ENCODE measurements around the gene ULK1.
A peak's percentile ranks its signal among the peaks of the same experiment; 100 is the strongest.
"Not testable (repeated sequence)": the region's sequence is repeated elsewhere in the genome, so short reads cannot be mapped to it uniquely, and the experiment has no call there.

The ULK1 gene

DNA sequence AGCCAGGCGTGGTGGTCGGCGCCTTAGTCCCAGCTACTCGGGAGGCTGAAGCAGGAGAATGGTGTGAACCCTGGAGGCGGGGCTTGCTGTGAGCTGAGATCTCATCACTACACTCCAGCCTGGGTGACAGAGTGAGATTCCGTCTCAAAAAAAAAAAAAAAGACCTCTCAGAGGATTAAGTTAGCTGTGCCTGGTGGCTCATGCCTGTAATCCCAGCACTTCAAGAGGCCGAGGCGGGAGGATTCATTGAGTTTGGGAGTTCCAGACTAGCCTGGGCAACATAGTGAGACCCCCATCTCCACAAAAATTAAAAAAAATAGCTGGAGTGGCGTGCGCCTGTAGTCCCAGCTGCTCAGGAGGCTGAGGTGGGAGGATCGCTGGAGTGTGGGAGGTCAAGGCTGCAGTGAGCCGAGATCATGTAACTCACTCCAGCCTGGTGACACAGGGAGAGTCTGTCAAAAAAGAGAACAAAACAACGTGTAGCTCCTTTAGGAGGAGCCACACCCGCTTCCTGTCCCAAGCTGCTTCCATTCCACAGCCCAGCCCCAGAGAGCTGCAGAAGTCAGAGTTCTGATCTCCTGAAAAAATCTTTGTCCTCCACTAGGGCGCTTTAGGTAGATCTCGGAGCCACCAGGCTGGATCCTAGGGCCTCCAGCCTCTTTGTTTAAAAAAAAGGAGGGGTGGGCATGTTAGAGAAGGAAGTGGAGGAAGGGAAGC lies 11.5 kb upstream of the ULK1 start:
- no peaks in the 10 kb centered on the region for H3K27me3 ChIP-seq (ENCODE audit: control insufficient read depth, insufficient read depth, low read length)
- no peaks in the 10 kb centered on the region for H3K4me1 ChIP-seq (ENCODE audit: control insufficient read depth, insufficient read depth, low read length)
- no peak overlapping the region for H3K9ac ChIP-seq (ENCODE audit: low read depth, low read length)
- H3K36me3 ChIP-seq (ENCODE audit: control insufficient read depth, insufficient read depth, low read length), result no peaks in the 10 kb centered on the region
- no peak overlapping the region for H3K4me3 ChIP-seq (ENCODE audit: low read depth, low read length)
- H3K9me3 ChIP-seq (ENCODE audit: control insufficient read depth, insufficient read depth, low read length), result no peaks in the 10 kb centered on the region

DNA sequence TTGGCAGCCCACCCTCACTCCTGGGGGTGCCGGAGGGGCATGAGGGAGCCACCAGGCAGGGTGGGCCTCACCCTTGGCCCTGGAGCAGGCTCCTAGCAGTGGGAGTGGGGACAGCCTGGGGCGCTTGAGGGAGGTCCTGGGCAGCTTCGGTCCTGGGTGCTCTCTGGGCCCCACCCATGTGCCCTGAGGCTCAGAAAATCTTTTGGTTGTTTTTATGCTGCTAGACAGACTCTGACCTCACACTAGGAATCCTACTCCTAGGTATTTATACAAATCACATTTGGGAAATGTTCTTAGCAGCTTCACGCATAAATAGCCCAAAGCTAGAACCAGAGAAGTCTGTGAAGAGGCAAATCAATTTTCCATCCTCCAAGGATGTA lies 10.9 kb upstream of the ULK1 start:
- Histone ChIP-seq H3K4me1 (ENCODE audit: control insufficient read depth, insufficient read depth, low read length) (no peaks in the 10 kb centered on the region), H3K9ac (ENCODE audit: low read depth, low read length) (no peak overlapping the region), H3K9me3 (ENCODE audit: control insufficient read depth, insufficient read depth, low read length) (no peaks in the 10 kb centered on the region), H3K4me3 (ENCODE audit: low read depth, low read length) (no peak overlapping the region), H3K27me3 (ENCODE audit: control insufficient read depth, insufficient read depth, low read length) (no peaks in the 10 kb centered on the region), H3K36me3 (ENCODE audit: control insufficient read depth, insufficient read depth, low read length) (no peaks in the 10 kb centered on the region)

DNA sequence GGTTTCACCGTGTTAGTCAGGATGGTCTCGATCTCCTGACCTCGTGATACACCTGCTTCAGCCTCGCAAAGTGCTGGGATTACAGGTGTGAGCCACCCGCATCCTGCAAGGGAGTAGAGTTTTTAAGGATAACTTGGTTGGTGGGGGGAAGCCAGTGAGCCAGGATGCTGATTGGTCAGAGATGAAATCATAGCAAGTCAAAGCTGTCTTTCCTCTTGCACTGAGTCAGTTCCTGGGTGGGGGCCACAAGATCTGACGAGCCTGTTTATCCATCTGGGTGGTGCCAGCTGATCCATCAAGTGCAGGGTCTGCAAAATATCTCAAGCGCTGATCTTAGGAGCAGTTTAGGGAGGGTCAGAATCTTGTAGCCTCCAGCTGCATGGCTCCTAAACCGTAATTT lies 9.3 kb upstream of the ULK1 start:
- H3K27me3 ChIP-seq (ENCODE audit: control insufficient read depth, insufficient read depth, low read length); H3K4me1 ChIP-seq (ENCODE audit: control insufficient read depth, insufficient read depth, low read length): not testable (repeated sequence)

DNA sequence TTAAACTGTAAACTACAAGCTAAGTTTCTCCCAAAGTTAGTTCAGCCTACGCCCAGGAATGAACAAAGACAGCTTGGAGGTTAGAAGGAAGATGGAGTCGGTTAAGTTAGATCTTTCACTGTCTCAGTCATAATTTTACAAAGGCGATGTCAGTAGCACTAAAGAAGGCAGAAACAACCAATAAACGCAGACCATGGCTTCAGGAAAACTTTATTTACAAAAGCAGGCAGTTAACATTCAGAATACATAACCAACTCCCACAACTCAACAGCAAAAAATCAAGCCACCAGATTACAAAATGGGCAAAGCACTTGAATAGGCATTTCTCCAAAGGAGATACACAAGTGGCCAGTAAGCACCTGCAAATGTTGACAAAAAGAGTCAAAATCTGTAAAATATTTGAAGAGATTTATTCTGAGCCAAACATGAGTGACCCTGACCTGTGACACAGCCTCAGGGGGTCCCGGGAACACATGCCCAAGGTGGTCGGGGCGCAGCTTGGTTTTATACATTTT lies 8.8 kb upstream of the ULK1 start:
- Histone ChIP-seq H3K4me3 (ENCODE audit: low read depth, low read length) (no peak overlapping the region), H3K4me1 (ENCODE audit: control insufficient read depth, insufficient read depth, low read length) (no peaks in the 10 kb centered on the region), H3K27me3 (ENCODE audit: control insufficient read depth, insufficient read depth, low read length) (no peaks in the 10 kb centered on the region), H3K36me3 (ENCODE audit: control insufficient read depth, insufficient read depth, low read length) (no peaks in the 10 kb centered on the region), H3K9me3 (ENCODE audit: control insufficient read depth, insufficient read depth, low read length) (no peaks in the 10 kb centered on the region), H3K9ac (ENCODE audit: low read depth, low read length) (no peak overlapping the region)

More for the DNA sequence above, 9.3 kb upstream of the ULK1 start:
- not testable (repeated sequence) for H3K36me3 ChIP-seq (ENCODE audit: control insufficient read depth, insufficient read depth, low read length); H3K4me3 ChIP-seq (ENCODE audit: low read depth, low read length); H3K9ac ChIP-seq (ENCODE audit: low read depth, low read length); H3K9me3 ChIP-seq (ENCODE audit: control insufficient read depth, insufficient read depth, low read length)

DNA sequence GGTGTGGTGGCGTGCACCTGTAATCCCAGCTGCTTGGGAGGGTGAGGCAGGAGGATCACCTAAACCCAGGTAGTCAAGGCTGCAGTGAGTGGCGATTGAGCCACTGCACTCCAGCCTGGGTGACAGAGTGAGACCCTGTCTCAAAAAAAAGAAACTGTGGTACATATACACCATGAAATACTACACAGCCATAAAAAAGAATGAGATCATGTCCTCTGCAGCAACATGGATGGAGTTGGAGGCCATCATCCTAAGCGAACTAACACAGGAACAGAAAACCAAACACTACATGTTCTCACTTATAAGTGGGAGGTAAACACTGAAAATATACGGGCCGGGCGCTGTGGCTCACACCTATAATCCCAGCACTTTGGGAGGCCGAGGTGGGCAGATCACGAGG lies 2.7 kb upstream of the ULK1 start:
- not testable (repeated sequence) for H3K4me1 ChIP-seq (ENCODE audit: control insufficient read depth, insufficient read depth, low read length); H3K27me3 ChIP-seq (ENCODE audit: control insufficient read depth, insufficient read depth, low read length); H3K9me3 ChIP-seq (ENCODE audit: control insufficient read depth, insufficient read depth, low read length); H3K36me3 ChIP-seq (ENCODE audit: control insufficient read depth, insufficient read depth, low read length); H3K4me3 ChIP-seq (ENCODE audit: low read depth, low read length); H3K9ac ChIP-seq (ENCODE audit: low read depth, low read length)

DNA sequence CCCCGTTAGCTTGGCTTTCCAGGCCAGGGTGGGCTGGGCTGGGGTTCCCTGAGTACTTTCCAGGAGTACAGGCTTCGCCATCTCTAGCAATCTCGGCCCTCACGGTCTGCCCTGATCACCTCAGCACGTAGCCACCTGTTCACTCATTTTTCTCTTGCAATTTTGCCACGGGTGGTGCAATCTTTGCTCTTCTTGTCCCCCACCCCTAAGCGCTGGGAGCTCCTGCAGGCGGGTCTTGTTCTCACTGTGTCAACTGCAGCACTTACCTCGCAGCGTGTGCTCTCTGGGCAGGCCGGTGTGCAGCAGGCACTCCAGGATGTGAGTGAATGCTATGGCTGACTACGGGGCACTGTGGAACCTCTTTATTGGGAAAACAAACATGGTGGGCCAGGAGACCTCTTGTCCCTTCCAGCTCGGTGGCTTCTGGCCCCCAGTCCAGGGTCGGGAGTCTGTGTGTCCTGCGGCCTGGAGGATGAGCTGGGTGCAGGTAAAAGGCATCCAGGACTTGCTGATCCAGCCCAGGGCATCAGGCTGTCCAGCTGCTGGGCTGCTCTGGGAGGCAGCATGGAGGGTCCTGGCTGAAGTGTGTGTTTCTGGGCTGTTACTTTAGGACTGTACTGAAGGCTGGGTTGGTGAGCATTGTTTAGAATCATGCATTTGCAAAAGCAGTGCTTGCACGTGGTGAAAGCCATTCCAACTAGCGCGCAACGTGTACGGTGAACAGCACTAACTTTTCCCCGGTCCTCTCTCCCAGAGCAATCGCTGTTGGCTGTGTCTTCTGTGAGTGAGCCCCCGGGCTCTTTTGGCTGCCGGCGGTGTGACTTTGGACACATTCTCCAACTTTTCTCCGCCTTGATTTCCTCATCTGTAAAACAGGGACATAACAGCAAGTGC lies 1.5 kb upstream of the ULK1 start:
- H3K27me3 ChIP-seq (ENCODE audit: control insufficient read depth, insufficient read depth, low read length), result no peaks in the 10 kb centered on the region
- no peak overlapping the region for H3K4me3 ChIP-seq (ENCODE audit: low read depth, low read length)
- no peaks in the 10 kb centered on the region for H3K4me1 ChIP-seq (ENCODE audit: control insufficient read depth, insufficient read depth, low read length)
- H3K9ac ChIP-seq (ENCODE audit: low read depth, low read length), result no peak overlapping the region
- peaks cover 5% of the 10 kb centered on the region for H3K36me3 ChIP-seq (ENCODE audit: control insufficient read depth, insufficient read depth, low read length)
- H3K9me3 ChIP-seq (ENCODE audit: control insufficient read depth, insufficient read depth, low read length), result no peaks in the 10 kb centered on the region

DNA sequence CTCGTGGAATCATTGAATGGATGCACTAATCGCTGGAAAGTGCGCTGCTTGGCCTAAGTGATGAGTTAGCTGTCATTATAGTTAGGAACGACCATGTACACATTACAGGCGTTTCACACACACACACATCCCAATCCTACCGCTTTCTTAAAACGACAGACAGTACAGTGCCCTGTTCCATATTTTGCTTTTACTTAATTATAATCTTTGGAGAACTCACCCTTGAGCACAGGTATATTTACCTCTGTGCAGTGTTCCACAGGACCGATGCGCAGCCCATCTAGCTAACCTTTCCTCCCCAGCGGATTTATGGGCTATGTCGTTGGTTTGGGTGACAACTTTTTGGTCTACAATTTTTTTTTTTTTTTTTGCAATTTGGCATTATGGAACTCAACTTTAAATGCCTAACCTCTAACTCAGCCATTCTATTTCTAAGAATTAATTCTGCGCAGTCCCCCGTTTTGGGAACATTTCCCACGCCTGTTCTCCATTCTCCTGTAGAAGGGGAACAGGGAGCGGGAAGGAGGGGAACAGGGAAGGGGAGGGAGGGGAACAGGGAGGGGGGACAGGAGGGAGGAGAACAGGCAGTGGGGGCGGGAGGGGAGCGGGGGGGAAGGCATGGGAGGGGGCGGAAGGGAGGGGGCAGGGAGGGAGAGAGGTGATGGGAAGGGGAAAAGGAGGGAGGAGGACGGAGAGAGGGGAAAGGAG lies 663 bp upstream of the ULK1 start:
- no peak overlapping the region for H3K4me3 ChIP-seq (ENCODE audit: low read depth, low read length)
- no peaks in the 10 kb centered on the region for H3K9me3 ChIP-seq (ENCODE audit: control insufficient read depth, insufficient read depth, low read length)
- H3K4me1 ChIP-seq (ENCODE audit: control insufficient read depth, insufficient read depth, low read length), result no peaks in the 10 kb centered on the region
- H3K27me3 ChIP-seq (ENCODE audit: control insufficient read depth, insufficient read depth, low read length), result no peaks in the 10 kb centered on the region
- peaks cover 5% of the 10 kb centered on the region for H3K36me3 ChIP-seq (ENCODE audit: control insufficient read depth, insufficient read depth, low read length)
- no peak overlapping the region for H3K9ac ChIP-seq (ENCODE audit: low read depth, low read length)

DNA sequence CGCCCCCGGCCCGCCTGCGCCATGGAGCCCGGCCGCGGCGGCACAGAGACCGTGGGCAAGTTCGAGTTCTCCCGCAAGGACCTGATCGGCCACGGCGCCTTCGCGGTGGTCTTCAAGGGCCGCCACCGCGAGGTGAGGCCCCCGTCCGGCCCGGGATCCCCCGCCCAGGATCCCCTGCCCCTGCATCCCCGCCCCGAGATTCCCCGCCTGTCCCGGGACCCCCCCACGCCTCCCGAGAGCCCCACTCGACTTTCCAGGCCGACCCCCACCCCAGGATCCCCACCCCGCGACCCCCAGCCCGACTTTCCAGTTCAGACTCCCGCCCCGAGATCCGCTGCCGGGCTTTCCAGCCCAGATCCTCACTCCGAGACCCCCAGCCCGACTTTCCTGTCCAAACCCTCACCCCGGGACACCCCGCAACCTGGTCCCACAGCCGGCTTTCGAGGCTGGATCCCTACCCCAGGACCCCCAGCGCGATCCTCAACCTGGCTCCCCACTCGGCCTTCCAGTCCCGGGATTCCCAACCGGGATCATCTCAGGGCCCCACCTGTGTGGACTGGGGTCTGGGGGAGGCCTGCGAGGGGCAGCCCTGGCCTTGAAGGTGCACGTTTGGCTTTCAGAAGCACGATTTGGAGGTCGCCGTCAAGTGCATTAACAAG lies 688 bp downstream of the ULK1 start:
- H3K4me1 ChIP-seq (ENCODE audit: control insufficient read depth, insufficient read depth, low read length), result no peaks in the 10 kb centered on the region
- H3K27me3 ChIP-seq (ENCODE audit: control insufficient read depth, insufficient read depth, low read length), result no peaks in the 10 kb centered on the region
- H3K36me3 ChIP-seq (ENCODE audit: control insufficient read depth, insufficient read depth, low read length), result peaks cover 5% of the 10 kb centered on the region
- H3K9me3 ChIP-seq (ENCODE audit: control insufficient read depth, insufficient read depth, low read length), result no peaks in the 10 kb centered on the region
- H3K4me3 ChIP-seq (ENCODE audit: low read depth, low read length), result peak overlapping the region; percentile 62
- H3K9ac ChIP-seq (ENCODE audit: low read depth, low read length), result peak overlapping the region; percentile 70

DNA sequence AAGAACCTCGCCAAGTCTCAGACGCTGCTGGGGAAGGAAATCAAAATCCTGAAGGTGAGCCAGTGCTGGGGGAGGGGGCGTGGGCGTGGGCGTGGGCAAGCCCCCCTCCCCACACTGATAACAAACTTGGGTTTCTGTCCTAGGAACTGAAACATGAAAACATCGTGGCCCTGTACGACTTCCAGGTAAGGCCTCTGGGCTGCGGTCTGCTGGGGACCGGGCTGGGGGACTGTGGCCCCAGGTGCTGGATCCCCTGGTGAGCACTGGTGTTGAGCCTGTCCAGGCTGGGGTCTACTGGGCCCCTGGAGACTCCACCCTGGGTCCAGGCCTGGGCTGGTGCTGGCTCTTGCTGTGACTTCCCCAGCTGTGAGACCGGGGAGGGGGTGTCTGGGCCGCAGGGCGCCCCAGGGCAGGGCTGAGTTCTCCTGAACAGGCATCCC lies 1.2 kb downstream of the ULK1 start:
- Histone ChIP-seq H3K4me1 (ENCODE audit: control insufficient read depth, insufficient read depth, low read length) (no peaks in the 10 kb centered on the region), H3K9me3 (ENCODE audit: control insufficient read depth, insufficient read depth, low read length) (no peaks in the 10 kb centered on the region), H3K4me3 (ENCODE audit: low read depth, low read length) (peak overlapping the region; percentile 62), H3K36me3 (ENCODE audit: control insufficient read depth, insufficient read depth, low read length) (peaks cover 5% of the 10 kb centered on the region), H3K9ac (ENCODE audit: low read depth, low read length) (peak overlapping the region; percentile 70), H3K27me3 (ENCODE audit: control insufficient read depth, insufficient read depth, low read length) (no peaks in the 10 kb centered on the region)

DNA sequence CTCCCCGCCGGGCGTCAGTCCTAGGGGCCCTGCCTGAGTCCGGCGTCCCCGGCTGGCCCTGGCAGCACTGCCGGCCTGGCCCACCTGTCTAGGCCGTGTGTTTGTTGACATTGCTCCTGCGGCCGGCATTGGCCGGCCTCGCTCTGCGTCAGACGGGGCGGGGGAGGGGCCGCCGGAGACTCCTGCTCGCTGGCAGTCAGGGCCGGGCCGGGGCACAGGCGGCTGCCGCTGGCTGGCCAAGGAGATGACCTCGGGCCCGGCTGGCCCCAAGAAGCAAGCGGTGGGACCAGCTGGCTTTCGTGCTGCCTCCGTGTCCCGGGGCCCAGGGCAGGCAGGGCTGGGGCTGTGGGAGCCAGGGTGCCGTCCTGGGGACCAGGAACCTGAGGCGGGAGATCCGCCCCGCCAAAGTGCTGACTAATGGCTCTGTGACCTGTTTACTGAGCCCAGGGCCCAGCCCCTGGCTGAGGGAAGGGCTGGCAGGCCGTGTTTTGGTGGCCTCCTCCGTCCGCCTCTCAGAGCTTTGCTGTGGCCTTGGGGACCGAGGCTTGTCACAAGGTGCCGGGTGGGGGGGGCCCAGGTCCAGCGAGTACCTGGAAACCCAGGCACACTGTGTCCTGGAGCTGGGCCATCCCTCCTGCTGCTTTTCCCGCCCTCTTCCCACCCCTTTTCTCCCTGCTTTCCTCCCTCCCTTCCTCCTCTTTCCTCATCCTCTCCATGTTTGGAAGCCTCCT lies 1.8 kb downstream of the ULK1 start:
- peak overlapping the region; percentile 62 for H3K4me3 ChIP-seq (ENCODE audit: low read depth, low read length)
- H3K36me3 ChIP-seq (ENCODE audit: control insufficient read depth, insufficient read depth, low read length), result peaks cover 5% of the 10 kb centered on the region
- H3K9ac ChIP-seq (ENCODE audit: low read depth, low read length), result peak overlapping the region; percentile 54

DNA sequence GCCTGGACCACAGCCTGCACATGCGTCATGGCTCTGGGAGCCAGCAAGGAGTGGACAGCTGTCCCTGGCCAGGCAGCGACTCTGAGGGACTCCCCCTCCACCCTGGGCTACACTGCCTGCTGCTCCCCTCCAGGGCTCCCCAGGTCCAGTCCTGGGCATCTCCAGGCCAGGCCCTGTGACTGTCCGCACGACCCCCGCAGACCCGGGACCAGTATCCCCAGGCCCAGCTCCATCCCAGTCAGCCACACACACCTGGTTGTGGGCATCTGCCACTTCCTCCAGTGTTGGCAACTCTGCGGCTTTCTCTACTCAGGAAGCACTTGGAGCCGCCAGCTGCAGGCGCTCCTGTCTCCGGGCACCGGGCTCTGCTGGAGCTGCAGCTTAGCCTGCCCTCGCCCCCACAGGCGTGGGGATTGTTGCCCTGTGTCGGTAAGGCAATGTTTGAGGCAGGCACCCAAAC lies 2.4 kb downstream of the ULK1 start:
- Histone ChIP-seq H3K9me3 (ENCODE audit: control insufficient read depth, insufficient read depth, low read length) (no peaks in the 10 kb centered on the region), H3K4me3 (ENCODE audit: low read depth, low read length) (no peak overlapping the region), H3K4me1 (ENCODE audit: control insufficient read depth, insufficient read depth, low read length) (no peaks in the 10 kb centered on the region), H3K27me3 (ENCODE audit: control insufficient read depth, insufficient read depth, low read length) (no peaks in the 10 kb centered on the region), H3K36me3 (ENCODE audit: control insufficient read depth, insufficient read depth, low read length) (peaks cover 7% of the 10 kb centered on the region), H3K9ac (ENCODE audit: low read depth, low read length) (peak overlapping the region; percentile 54)

More for the DNA sequence above, 1.8 kb downstream of the ULK1 start:
- Histone ChIP-seq H3K27me3 (ENCODE audit: control insufficient read depth, insufficient read depth, low read length) (no peaks in the 10 kb centered on the region), H3K4me1 (ENCODE audit: control insufficient read depth, insufficient read depth, low read length) (no peaks in the 10 kb centered on the region), H3K9me3 (ENCODE audit: control insufficient read depth, insufficient read depth, low read length) (no peaks in the 10 kb centered on the region)

Measured in iPS-15b (cell line).